ENCODE data around the gene TMSB10.
"Not testable (repeated sequence)": the region's sequence is repeated elsewhere in the genome, so short reads cannot be mapped to it uniquely, and the experiment has no call there.

Gene TMSB10

GRCh38 chr2:84940831-84941412 is 35.5 kb downstream of the TMSB10 start:
- no peak for DNase-seq

- no peak for DNase-seq
Observed at GRCh38 chr2:84942166-84942565, 36.7 kb downstream of the TMSB10 start.

- DNase-seq, result no peak
Observed at GRCh38 chr2:84942964-84943421, 37.5 kb downstream of the TMSB10 start.

GRCh38 chr2:84944295-84944909 is 38.9 kb downstream of the TMSB10 start:
- no peak for DNase-seq

- DNase-seq, result not testable (repeated sequence)
Observed at GRCh38 chr2:84945838-84946203, 40.4 kb downstream of the TMSB10 start.

GRCh38 chr2:84946204-84947009 is 41.0 kb downstream of the TMSB10 start:
- DNase-seq, result no peak

- no peak for DNase-seq
Observed at GRCh38 chr2:84947010-84947593, 41.6 kb downstream of the TMSB10 start.

- no peak for DNase-seq
Observed at GRCh38 chr2:84953535-84953934, 48.1 kb downstream of the TMSB10 start.

- no peak for DNase-seq
Observed at GRCh38 chr2:84954329-84954728, 48.9 kb downstream of the TMSB10 start.

All from NCI-H2081 treated with DMSO at 0.1 percent for 48 hours (cell line).